Measurements from ENCODE around the gene PCSK7.

Gene PCSK7

GRCh38 chr11:117230999-117231841, 653 bp downstream of the PCSK7 start:
- no peak for DNase-seq (ENCODE audit: low read depth in 3 of 3)

GRCh38 chr11:117230286-117230961, 1.4 kb downstream of the PCSK7 start:
- peak in 2 of 3 experiments; percentile 28 to 30 for DNase-seq (ENCODE audit: low read depth in 3 of 3)

GRCh38 chr11:117229931-117230285, 2.0 kb downstream of the PCSK7 start:
- DNase-seq (ENCODE audit: low read depth in 3 of 3), result no peak

GRCh38 chr11:117229411-117229810, 2.5 kb downstream of the PCSK7 start:
- no peak for DNase-seq (ENCODE audit: low read depth in 3 of 3)

- no peak for DNase-seq (ENCODE audit: low read depth in 3 of 3)
Measured at GRCh38 chr11:117228091-117228490, 3.8 kb downstream of the PCSK7 start.

- no peak for DNase-seq (ENCODE audit: low read depth in 3 of 3)
Measured at GRCh38 chr11:117226388-117227385, 5.2 kb downstream of the PCSK7 start.

GRCh38 chr11:117225553-117226170, 6.2 kb downstream of the PCSK7 start:
- no peak for DNase-seq (ENCODE audit: low read depth in 3 of 3)

GRCh38 chr11:117223741-117224689, 7.9 kb downstream of the PCSK7 start:
- no peak for DNase-seq (ENCODE audit: low read depth in 3 of 3)

GRCh38 chr11:117222991-117223740, 8.7 kb downstream of the PCSK7 start:
- DNase-seq (ENCODE audit: low read depth in 3 of 3), result no peak

GRCh38 chr11:117221775-117222517, 9.9 kb downstream of the PCSK7 start:
- no peak for DNase-seq (ENCODE audit: low read depth in 3 of 3)

- DNase-seq (ENCODE audit: low read depth in 3 of 3), result no peak
Measured at GRCh38 chr11:117220999-117221774, 10.7 kb downstream of the PCSK7 start.

GRCh38 chr11:117220568-117220967, 11.3 kb downstream of the PCSK7 start:
- no peak for DNase-seq (ENCODE audit: low read depth in 3 of 3)

- no peak for DNase-seq (ENCODE audit: low read depth in 3 of 3)
Measured at GRCh38 chr11:117219995-117220394, 11.9 kb downstream of the PCSK7 start.

- no peak for DNase-seq (ENCODE audit: low read depth in 3 of 3)
Measured at GRCh38 chr11:117219455-117219854, 12.4 kb downstream of the PCSK7 start.

- DNase-seq (ENCODE audit: low read depth in 3 of 3), result no peak
Measured at GRCh38 chr11:117219001-117219400, 12.9 kb downstream of the PCSK7 start.

- no peak for DNase-seq (ENCODE audit: low read depth in 3 of 3)
Measured at GRCh38 chr11:117218133-117218915, 13.5 kb downstream of the PCSK7 start.

All from stimulated activated CD4-positive, alpha-beta T cell treated with anti-CD3 and anti-CD28 coated beads, TNF-alpha, amount 100 ng/mL, for 4 hours (primary cell).